ENCODE results near the gene DLGAP4.

DLGAP4 gene

DNA sequence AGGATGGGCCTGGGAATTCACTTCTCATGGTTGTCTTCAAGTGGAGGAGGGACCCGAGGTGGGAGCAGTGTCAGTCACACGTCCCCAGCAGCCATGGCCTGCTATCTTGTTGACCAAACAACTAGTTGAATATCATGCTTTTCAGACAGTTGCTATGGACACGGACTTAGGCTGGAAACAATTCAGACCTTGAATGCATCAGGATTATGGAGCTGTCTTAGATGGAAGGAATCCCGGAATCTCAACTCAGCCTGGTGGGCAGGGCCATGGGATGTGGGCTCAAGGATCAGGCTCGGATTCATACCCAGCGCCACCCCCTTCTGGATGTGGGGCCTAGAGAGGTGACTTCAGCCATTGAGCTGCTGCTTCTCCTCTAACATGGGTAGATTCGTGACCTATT, 112.6 kb downstream of the DLGAP4 start:
- no peak for DNase-seq

DNA sequence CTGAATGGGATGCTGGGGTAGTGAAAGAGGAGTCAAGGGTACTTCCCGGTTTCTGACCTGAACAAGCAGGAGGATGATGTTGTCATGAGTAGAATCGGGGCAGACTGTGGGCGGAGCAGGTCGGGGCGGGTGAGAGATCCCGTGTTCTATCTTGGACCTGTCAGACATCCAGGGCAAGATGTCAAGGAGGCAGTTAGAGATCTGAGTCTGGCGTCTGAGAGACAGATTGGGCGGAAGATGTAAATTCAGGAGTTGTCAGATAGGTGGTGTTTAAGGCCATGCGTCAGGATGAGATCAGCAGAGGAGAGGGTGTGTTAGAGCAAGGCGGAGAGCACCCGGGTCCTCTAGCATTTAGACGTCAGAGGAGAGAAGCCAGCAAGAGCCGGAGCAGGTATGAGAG, 115.5 kb downstream of the DLGAP4 start:
- no peak for DNase-seq

DNA sequence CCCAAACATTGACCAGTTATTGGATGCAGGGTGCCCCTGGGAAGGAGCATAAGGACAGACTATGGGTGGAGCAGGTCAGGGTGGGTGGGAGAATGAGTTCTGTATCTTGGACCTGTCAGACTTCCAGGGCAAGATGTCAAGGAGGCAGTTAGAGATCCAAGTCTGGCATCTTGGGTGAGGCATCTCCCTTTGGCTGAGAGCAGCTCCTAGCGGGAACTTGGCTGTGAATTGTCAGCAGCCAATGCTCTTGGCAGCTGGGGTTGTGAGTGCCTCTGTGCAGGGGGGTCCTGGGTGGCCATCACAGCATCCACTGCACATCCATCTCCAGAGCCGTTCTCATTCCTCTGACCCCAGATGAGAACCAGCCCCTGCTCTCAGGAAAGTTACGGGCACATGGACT, 118.2 kb downstream of the DLGAP4 start:
- DNase-seq, result no peak

DNA sequence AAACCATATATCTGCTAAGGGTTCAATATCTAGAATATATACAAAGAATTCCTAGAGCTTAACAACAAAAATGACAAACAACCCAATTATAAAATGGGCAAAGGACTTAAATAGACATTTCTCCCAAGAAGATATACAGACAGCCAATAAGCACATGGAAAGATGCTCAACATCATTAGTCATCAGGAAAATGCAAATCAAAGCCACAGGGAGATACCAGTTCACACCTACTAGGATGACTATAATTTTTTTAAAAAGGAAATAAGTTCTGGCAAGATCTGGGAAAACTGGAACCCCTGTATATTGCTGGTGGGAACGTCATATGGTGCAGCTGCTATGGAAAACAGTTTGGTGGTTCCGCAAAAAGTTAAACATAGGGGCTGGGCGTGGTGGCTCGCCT, 119.0 kb downstream of the DLGAP4 start:
- DNase-seq, result no peak

DNA sequence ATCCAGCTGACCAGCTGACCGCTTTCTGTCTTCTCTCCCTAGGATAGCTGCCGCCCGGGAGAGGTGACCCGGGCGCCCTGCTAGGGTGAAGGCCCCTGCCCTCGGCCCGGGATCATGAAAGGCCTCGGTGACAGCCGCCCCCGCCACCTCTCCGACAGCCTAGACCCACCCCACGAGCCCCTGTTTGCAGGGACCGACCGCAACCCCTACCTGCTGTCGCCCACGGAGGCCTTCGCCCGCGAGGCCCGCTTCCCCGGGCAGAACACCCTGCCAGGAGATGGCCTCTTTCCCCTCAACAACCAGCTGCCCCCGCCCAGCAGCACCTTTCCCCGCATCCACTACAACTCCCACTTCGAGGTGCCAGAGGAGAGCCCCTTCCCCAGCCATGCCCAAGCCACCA, 125.5 kb downstream of the DLGAP4 start:
- DNase-seq, result no peak

DNA sequence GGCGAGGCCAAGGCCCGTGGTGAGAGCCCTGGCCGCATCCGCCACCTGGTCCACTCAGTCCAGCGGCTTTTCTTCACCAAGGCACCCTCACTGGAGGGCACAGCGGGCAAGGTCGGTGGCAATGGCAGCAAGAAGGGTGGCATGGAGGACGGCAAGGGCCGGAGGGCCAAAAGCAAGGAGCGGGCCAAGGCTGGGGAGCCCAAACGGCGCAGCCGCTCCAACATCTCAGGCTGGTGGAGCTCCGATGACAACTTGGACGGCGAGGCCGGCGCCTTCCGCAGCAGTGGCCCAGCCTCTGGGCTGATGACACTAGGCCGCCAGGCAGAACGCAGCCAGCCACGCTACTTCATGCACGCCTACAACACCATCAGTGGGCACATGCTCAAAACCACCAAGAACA, 126.0 kb downstream of the DLGAP4 start:
- DNase-seq, result no peak

DNA sequence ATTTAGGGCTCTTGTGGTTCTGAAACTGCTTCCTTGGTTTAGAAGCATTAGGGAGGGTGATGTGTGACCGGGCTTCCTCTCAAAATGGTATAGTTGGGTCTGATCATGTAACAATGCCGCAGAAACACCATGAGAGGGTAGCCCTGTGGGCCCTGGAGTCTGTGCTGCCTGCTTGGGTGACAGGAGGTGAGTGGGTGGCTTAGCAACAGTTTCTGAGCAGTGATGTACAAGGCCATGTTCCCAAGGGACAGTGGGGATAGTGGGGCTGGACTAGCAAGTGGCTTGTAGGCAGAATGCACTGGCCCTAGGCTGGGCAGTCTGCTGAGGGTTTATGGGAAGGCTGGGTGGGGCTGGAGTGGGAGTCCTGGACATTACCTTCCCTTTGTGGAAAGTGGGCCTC, 128.2 kb downstream of the DLGAP4 start:
- no peak for DNase-seq

DNA sequence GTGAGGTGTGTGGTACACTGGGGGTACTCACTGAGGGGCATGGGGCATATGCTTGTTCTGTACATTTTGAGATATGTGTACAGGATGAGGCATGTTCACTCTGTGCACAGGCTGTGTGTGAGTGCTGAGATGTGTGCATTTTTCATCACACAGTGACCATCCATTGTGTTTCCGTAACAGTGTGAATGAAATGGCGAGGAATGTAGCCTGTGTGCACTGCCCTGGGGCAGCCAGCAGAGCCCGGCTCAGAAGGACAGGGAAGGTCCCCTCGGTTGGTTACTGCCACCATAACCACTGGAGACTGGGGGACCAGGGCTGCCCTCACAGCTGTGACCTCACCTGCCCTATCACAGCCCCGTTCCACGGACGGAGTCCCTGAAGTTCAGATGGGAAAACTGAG, 129.0 kb downstream of the DLGAP4 start:
- no peak for DNase-seq

DNA sequence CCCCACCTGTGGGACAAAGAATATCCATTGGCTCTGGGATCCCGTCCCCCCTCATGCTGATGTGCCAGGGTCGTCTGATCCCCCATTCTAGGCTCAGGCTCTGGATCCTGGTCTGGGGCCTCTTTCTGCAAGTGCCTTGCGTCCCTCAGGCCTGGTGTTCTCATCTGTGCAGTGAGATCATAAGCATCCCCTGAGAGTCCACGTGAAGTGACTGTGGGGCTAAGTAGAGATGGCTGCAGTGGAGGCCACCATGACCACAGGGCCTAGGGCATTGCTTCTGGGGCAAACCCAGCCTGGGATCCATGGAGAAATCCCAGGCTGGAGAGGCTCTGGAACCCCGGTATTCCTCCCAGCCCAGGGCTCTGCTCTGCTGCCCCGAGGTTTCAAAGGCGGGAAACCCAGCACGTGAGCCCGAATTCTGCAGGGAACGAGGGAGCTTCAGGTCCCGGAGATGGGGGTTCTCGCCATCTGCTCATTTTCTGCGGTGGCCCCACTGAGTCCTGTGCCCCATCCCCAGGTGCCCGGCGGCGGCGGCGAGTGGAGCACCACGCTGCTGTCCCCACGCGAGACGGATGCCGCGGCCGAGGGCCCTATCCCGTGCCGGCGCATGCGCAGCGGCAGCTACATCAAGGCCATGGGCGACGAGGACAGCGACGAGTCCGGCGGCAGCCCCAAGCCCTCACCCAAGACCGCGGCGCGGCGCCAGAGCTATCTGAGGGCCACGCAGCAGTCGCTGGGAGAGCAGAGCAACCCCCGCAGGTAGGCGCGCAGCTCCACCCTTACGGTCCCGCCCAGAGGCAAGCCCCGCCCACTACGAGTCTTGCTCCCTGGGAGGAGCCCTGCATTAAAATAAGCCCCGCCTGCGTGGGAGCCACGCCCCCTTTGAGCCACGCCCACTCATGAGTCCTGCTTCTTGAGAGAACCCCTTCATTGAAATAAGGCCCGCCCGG, 129.7 kb downstream of the DLGAP4 start:
- DNase-seq, result peak; percentile 91

DNA sequence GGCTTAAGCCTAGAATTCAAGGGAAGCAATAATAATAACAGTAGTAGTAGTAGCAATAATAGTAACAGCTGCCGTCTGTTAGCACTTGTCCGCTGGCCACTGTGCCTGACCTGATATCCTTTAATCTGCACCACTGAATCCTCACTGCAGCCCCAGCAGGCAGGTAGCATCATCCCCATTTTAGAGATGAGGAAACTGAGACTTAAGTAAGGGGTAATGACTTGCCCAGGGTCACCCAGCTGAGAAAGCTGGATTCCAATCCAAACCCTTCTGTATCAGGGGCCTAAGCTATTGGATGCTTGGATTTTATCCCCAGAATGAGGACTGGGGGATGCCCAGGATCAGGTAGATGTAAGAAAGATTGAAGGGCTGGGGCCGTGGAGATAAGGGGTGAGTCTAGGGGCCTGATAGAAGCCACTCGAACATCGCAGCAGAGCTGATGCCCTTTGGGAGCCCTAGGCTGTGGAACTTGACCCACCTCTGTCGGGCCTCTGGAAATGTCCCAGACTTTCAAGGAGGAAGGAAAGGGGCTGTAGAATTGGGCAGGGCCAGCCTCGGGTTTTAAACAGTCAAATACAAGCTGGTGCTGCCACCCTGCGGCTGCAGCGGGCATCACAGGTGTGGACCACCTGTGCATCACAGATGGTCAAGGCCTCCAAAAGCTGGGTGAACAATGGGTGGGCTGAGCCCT, 133.0 kb downstream of the DLGAP4 start:
- peak; percentile 74 for DNase-seq

DNA sequence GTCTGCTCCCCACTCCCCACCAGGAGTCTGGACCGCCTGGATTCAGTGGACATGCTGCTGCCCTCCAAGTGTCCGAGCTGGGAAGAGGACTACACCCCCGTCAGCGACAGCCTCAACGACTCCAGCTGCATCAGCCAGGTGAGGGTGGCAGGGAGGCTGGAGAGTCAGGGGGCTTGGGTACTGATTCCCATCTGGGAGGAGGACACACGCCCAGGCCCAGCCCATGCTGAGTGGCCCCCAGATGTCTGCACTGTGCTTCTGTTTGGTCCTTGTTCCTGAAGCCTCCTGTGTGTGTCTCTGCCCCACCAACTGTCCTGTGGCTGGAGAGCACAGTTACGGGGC, 133.6 kb downstream of the DLGAP4 start:
- no peak for DNase-seq

DNA sequence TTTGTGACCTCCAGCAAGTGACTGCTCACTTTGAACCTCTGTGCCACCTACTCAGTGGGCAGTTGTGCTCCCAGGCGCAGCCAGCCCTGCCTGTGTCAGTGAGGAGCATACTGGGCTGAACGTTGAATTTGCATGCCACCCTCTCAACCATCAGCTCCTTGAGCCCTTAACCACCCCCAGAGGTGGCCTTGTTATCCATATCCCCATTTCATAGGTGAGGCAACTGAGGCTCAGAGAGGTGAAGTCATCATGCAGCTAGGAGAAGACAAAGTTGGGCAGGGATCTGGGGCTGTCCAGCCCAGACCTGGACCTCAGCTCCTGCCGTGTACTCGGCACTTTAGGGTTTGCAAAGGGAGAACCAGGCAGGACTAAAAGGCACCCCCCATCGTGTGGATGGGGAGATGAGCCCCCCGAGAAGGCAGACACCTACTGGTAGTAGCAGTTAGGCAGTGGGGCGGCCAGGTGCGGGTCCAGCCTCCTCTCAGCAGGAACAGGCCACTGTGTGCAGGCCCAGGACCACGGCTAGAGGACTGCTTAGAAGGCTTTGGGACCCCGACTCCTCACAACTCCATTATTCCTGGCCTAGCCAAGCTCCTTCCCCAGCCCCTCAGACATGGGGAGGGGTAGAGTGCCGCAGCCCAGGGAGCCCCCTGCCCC, 134.4 kb downstream of the DLGAP4 start:
- DNase-seq, result no peak

DNA sequence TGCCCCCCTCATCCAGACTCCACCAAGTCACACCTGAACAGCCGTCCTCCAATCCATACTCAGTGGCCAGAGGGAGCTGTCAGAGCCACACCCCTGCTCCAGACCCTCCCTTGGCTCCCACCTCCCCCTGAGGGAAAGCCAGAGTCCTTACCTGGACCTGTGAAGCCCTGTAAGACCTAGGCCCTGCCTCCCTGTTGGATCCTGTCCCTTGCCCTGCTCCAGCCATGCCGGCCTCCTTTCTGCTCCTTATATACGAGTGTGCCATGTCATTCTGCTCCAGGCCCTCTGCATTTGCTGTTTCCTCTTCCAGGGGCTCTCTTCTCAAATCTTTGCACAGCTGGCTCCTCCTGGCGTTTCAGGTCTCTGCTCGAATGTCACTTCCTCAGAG, 134.9 kb downstream of the DLGAP4 start:
- DNase-seq, result peak; percentile 22

DNA sequence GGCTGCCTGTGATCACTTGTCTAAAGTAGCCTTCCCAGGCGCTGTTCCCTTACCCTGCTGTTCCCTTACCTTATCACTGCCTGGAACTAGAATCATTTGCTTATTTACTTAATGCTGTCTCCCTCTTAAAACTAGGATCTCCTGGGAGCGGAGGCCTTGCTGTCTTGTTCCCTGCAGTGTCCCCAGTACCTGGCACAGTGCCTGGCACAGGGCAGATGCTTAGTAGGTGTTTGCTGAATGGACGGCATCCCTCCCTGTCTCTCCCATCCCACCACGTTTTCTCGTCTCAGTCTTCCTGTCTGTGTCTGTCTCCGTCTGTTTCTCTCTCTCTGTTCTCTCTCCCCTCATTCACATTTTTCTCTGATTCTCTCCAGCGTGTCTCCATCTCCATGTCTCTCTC, 135.3 kb downstream of the DLGAP4 start:
- DNase-seq, result no peak

DNA sequence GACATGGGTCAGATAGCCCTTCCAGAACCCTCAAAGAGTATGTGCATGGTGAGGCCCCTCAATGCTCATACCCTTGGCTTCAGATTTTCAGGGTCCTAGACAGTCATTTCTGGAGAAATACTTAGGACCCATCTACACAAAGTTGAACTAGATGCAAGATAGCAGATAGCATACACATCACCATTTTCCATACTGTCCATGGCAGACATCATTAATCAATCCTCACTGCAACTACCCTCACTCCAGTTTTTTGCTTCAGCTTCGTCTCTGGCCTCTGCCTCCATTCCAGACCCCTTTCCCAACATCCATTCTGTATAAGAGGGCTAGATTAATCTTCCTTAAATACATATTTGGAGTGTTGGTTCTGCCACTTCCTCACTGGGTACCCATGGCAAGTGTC, 139.7 kb downstream of the DLGAP4 start:
- no peak for DNase-seq

DNA sequence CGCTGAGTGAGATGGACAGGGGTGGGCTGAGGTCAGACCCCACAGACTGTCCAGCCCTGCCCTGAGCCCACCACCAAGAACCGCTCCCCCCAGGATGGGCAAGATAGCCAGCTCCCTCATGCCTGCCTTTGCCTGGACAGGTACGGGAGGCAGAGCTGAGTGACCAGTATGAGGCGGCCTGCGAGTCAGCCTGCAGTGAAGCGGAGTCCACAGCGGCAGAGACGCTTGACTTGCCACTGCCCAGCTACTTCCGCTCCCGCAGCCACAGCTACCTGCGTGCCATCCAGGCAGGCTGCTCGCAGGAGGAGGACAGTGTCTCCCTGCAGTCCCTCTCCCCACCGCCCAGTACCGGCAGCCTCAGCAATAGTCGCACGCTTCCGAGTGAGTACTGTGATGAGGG, 140.4 kb downstream of the DLGAP4 start:
- no peak for DNase-seq

DNA sequence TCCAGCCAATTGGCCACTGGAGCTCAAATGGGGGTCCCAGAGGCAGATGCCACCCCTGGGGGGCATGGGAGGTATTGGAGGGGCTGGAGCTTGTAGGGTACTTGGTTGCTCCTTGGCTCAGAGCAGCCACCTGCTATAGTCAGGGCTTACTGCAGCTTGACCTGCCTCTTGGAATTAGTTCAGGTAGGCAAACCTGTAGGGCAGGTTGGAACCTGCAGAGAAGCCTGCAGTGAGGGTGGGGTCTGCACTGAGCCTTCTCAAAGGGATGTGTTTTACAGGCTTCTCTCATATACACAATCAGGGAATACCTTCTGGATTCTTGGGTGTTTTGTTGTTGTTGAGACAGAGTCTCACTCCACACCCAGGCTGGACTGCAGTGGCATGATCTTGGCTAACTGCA, 141.0 kb downstream of the DLGAP4 start:
- no peak for DNase-seq

DNA sequence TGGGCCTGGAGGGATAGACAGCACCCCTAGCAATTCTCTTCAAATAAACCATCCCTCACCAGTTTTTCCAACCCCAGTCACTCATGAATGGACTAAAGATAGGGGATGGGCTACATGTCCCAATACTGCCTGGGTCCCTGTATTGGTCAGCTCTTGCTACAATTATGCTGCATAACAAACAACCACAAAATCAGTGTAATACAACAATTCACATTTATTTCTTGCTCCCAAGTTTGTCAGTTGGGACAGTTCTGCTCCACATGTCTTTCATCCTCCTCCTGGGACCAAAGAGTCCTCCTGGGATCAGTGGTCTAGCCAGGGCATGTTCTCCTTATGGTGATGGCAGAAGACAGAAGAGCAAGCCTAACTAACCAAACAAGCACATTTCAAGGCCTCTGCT, 143.5 kb downstream of the DLGAP4 start:
- DNase-seq, result no peak

DNA sequence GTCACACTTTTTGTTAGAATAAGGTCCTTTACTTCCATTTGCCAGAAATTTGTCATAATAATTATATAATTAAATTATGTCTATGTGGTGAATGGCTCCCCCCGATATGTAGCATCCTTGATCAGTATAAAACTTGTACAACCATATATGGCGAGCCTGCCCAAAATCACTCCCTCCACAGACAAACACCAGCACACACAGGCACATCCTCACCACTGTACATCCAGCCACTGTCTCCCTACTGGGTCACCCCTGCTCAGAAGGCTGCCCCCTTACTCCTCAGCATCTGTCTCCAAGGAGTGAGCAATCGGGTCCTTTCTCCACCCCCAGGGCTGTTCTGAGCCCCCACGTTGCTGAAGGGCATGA, 148.2 kb downstream of the DLGAP4 start:
- no peak for DNase-seq

DNA sequence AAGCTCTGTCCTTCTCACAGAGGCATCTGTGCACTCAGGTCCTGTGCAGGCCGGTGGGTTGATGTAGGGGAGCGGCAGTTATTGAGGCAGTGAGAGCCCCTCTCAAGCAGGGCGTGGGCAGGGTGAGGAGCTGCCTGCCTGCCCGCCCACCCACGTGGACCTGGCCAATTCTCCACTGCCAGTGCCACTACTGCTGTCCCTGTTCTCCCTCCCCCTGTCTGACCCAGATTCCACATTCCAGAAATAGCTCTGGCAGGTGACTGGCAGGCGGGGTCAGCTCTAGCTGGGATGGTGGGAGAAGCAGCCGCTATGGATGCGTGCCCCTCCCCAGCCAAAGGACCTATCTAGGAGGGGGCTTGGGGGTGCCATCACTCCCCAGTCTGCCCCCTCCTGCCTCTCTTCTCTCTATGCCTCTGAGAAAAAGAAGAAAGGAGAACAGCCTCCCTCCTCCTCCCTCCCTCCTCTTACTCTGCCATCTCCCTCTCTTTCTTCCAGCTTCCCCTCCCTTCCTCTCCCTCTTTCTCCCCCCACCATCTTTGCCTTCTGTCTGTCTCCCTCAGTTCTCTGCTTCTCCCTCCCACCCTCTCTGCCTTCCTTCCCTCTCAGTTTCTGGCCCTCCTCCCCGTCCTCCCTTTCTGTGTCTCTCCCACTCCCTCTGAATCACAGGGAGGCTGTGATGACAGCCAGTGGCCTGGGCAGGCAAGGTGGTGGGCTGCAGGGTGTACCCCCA, 148.7 kb downstream of the DLGAP4 start:
- DNase-seq, result no peak

DNA sequence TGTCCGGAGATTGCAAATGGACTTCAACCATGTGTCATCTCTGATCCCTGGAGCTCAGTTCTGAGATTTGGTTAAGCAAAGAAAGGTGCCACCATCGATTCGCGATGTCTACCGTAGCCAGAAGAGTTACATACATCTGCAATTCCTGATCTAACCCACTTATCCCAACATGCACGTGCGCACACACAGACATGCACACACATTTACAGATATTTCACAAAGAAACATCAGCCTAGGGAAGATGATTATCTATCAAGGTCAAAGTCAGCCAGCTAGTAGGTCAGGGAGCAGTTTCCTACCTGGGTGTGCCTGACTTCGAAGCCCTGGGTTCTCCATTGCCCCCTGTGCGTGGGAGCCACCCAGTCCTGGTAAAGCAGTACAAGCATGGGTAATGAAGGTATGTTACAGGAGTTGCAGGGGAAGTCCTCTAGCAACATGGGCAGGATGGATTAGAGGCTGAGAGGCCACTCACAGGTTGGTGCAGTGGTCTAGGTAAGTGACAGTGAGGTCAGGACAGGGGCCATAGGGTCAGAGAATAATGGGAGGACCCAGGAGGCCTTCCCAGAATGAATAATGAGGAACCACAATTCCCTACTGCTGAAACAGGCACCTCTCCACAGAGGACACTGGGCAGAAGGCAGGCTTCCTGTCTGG, 150.0 kb downstream of the DLGAP4 start:
- DNase-seq, result no peak

DNA sequence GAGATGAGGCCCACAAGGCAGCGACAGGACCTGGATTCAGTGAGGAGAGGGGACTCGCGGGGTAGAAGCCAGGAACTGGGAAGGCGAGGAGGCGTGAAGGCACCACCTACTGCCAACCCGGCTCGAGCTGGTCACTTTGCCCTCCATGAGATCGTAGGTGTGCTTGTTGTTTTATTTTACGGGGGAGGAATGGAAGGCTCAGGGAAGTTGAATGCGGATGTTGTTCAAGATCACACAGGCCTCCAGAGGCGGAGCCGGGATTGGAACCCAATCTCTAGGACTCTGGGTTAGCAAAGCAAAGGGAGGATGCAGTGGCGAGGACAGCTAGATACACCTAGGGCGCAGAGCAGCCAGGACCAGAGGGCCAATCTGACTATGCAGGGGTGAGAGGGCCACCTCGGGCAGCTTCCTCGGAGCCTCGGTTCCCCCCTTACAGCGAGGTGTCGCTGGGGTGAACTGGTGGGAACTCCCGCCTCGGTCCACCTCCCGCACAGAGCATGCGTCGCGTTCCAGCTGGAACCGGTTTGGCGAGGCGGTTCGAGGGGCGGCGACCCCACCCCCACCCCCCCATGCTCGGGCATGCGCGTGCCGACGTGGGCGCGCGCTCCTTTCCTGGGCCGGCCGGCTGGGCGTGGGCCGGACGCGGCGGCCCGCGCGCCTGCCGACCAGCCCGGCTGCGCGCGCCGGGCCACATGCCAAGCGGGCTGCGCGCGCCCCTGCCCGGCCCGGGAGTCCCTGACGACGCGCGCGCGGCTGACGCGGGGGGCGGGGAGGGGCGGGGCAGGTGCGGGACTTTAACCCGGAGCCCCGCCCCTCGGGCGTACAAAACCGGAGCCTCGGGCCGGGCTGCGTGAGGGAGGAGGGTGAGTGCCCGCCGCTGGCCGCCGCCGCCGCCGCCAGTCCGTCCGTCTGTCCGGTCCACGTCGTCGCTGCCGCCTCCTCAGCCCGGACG, 154.8 kb downstream of the DLGAP4 start:
- peak; percentile 95 for DNase-seq
